Smooth muscle cell (in vitro differentiated cells): ENCODE measurements around the gene GAA. TPM values are rescaled to one million over a fixed set of nuclear protein-coding genes. Genes with fewer than 3 reads are reported as not detected.

Experiments used
- DNase-seq: peaks from one replicate; lab custom pipeline; 2025; ENCODE audit not compliant: unreplicated experiment; lab: John Stamatoyannopoulos, UW
- H2AFZ ChIP-seq: fragments of 200-600 bp; sonication (generic); 2 replicates; pipeline ENCODE4 v1.6.0; 2016; ENCODE audit warnings: antibody characterized with exemption, low read depth, mild to moderate bottlenecking
- H3F3A ChIP-seq: fragments of 200-600 bp; sonication (generic); 2 replicates; pipeline ENCODE4 v1.6.0; 2017; ENCODE audit warnings: antibody characterized with exemption, low read depth
- H3K27ac ChIP-seq: fragments of 200-600 bp; sonication (generic); 2 replicates; pipeline ENCODE4 v1.5.1; 2016; ENCODE audit warnings: low read depth, mild to moderate bottlenecking
- H3K27me3 ChIP-seq: fragments of 200-600 bp; sonication (generic); 2 replicates; pipeline ENCODE4 v1.6.1; 2016; ENCODE audit warnings: low read depth, mild to moderate bottlenecking
- H3K36me3 ChIP-seq: fragments of 200-600 bp; sonication (generic); 2 replicates; pipeline ENCODE4 v1.5.1; 2016; ENCODE audit warnings: low read depth
- H3K4me1 ChIP-seq: fragments of 200-600 bp; sonication (generic); 2 replicates; pipeline ENCODE4 v1.5.1; 2016; ENCODE audit warnings: low read depth
- H3K4me2 ChIP-seq: fragments of 200-600 bp; sonication (generic); 2 replicates; pipeline ENCODE4 v1.6.0; 2016; ENCODE audit warnings: mild to moderate bottlenecking
- H3K4me3 ChIP-seq: fragments of 200-600 bp; sonication (generic); 2 replicates; pipeline ENCODE4 v1.5.1; 2016; ENCODE audit warnings: mild to moderate bottlenecking
- H3K79me2 ChIP-seq: fragments of 200-600 bp; sonication (generic); 2 replicates; pipeline ENCODE4 v1.6.0; 2016; ENCODE audit warnings: low read depth, mild to moderate bottlenecking
- H3K9ac ChIP-seq: fragments of 200-600 bp; sonication (generic); 2 replicates; pipeline ENCODE4 v1.6.0; 2016; ENCODE audit warnings: low read depth
- H3K9me3 ChIP-seq: fragments of 200-600 bp; sonication (generic); replicated peaks from 2 replicates; pipeline ENCODE4 v1.5.1; 2016; ENCODE audit warnings: low read depth
- H4K20me1 ChIP-seq: fragments of 200-600 bp; sonication (generic); 2 replicates; pipeline ENCODE4 v1.6.0; 2016; ENCODE audit warnings: low read depth
- CTCF ChIP-seq: fragments of 200-600 bp; sonication (generic); IDR thresholded peaks from 2 replicates; pipeline ENCODE4 v1.5.1; 2017; ENCODE audit warnings: borderline replicate concordance, mild to moderate bottlenecking, antibody characterized with exemption; ENCODE audit not compliant: insufficient read depth, poor library complexity, severe bottlenecking
- WGBS: methylation state at CpG from one replicate; pipeline ENCODE4 v1.1.7; 2016; ENCODE audit warnings: low lambda C conversion rate; 5-methylcytosine and 5-hydroxymethylcytosine counted together
- polyA plus RNA-seq: library from polyadenylated mRNA; unstranded; fragments of >200 nt; fragmentation: Nextera tagmentation; extraction: Ambion mirVana; gene quantifications from 2 replicates; pipeline ENCODE4 v1.2.1, GENCODE V29; 2016
- total RNA-seq: library from RNA; depleted of rRNA; stranded (reverse); fragments of >200 nt; gene quantifications from 2 replicates; pipeline ENCODE4 v1.2.3, GENCODE V29; 2014

Gene GAA
- total and polyA plus RNA-seq, 2 experiments from 2014 or later = 36.6 to 53.6 TPM

GRCh38 chr17:80067393-80067986 is 33.9 kb upstream of the GAA start:
- Histone ChIP-seq H3K27ac (no peak overlapping the region), H3F3A (no peaks in the 10 kb centered on the region), H3K36me3 (no peaks in the 10 kb centered on the region), H3K9me3 (no peaks in the 10 kb centered on the region), H4K20me1 (no peaks in the 10 kb centered on the region), H3K4me2 (no peak overlapping the region), H3K9ac (no peak overlapping the region), H2AFZ (no peak overlapping the region), H3K79me2 (no peaks in the 10 kb centered on the region), H3K4me3 (no peak overlapping the region), H3K4me1 (peaks cover 7% of the 10 kb centered on the region), H3K27me3 (no peaks in the 10 kb centered on the region)
- TF ChIP-seq CTCF = no peak
- DNase-seq = no peak
- 97% methylated on average over 31 of the region's 31 CpGs for WGBS

GRCh38 chr17:80068301-80069222 is 32.8 kb upstream of the GAA start:
- no peaks in the 10 kb centered on the region for H3K9me3 ChIP-seq
- WGBS = 51% methylated on average over 23 of the region's 23 CpGs
- peak overlapping the region; percentile 49 for H2AFZ ChIP-seq
- H3K79me2 ChIP-seq = no peaks in the 10 kb centered on the region
- peak overlapping the region; percentile 36 for H3K4me2 ChIP-seq
- no peak overlapping the region for H3K27ac ChIP-seq
- H3K27me3 ChIP-seq = no peaks in the 10 kb centered on the region
- TF ChIP-seq CTCF = no peak
- peaks cover 7% of the 10 kb centered on the region for H3K4me1 ChIP-seq
- no peak overlapping the region for H3K9ac ChIP-seq
- DNase-seq = no peak
- H3K36me3 ChIP-seq = no peaks in the 10 kb centered on the region
- H4K20me1 ChIP-seq = no peaks in the 10 kb centered on the region
- no peak overlapping the region for H3K4me3 ChIP-seq
- no peaks in the 10 kb centered on the region for H3F3A ChIP-seq

- H3K27ac ChIP-seq = no peak overlapping the region
- H2AFZ ChIP-seq = no peak overlapping the region
- H3K9me3 ChIP-seq = no peaks in the 10 kb centered on the region
- DNase-seq = no peak
- peaks cover 2% of the 10 kb centered on the region for H3K4me1 ChIP-seq
- TF ChIP-seq CTCF = no peak
- 96% methylated on average over 15 of the region's 15 CpGs for WGBS
- no peak overlapping the region for H3K4me3 ChIP-seq
- no peaks in the 10 kb centered on the region for H3K36me3 ChIP-seq
- H4K20me1 ChIP-seq = no peaks in the 10 kb centered on the region
- H3K79me2 ChIP-seq = no peaks in the 10 kb centered on the region
- H3K27me3 ChIP-seq = no peaks in the 10 kb centered on the region
- H3F3A ChIP-seq = no peaks in the 10 kb centered on the region
- no peak overlapping the region for H3K9ac ChIP-seq
- no peak overlapping the region for H3K4me2 ChIP-seq
These were observed 30.8 kb upstream of the GAA start for GRCh38 chr17:80070375-80071115.
